Activated T-cell treated with anti-CD3 and anti-CD28 coated beads, Interleukin-2, amount 50 U/mL, for 72 hours (primary cell): ENCODE measurements around the gene TMEM131L. TPM values are rescaled to one million over a fixed set of nuclear protein-coding genes. Genes with fewer than 3 reads are reported as not detected.
"Not testable (repeated sequence)": the region's sequence is repeated elsewhere in the genome, so short reads cannot be mapped to it uniquely, and the experiment has no call there.

ENCODE experiments used
- ATAC-seq, 2 donors: fragments of 150-1000 bp; cut with Tn5 transposase; replicated peaks in 1 of 2; 2 replicates each; pipeline ENCODE4 v1.10.0; 2021; ENCODE audit warnings: moderate library complexity in 2 of 2, mild to moderate bottlenecking in 1 of 2
- DNase-seq, 2 donors: peaks; one replicate each; pipeline ENCODE4 v3.0.0; 2021 to 2022; ENCODE audit warnings: mixed read lengths in 1 of 2
- H3K27ac Mint-ChIP-seq: one replicate; pipeline ENCODE4 v1.8.0; 2022; ENCODE audit warnings: mild to moderate bottlenecking, moderate library complexity, mixed read lengths
- H3K27me3 Mint-ChIP-seq: one replicate; pipeline ENCODE4 v1.8.0; 2022; ENCODE audit warnings: low read depth, mixed read lengths
- H3K36me3 Mint-ChIP-seq, 2 donors: one replicate each; pipeline ENCODE4 v1.8.0; 2022; ENCODE audit warnings: mixed read lengths in 2 of 2, mild to moderate bottlenecking in 1 of 2; ENCODE audit not compliant: insufficient read depth in 2 of 2
- H3K4me1 Mint-ChIP-seq: one replicate; pipeline ENCODE4 v1.8.0; 2022; ENCODE audit warnings: low read depth, mixed read lengths
- H3K4me3 Mint-ChIP-seq, 2 donors: one replicate each; pipeline ENCODE4 v1.8.0; 2022; ENCODE audit warnings: mild to moderate bottlenecking in 2 of 2, mixed read lengths in 2 of 2, moderate library complexity in 2 of 2
- H3K9me3 Mint-ChIP-seq, 2 donors: one replicate each; pipeline ENCODE4 v1.8.0; 2022; ENCODE audit warnings: mixed read lengths in 2 of 2
- total RNA-seq, 2 donors: library from RNA; stranded (reverse); gene quantifications; one replicate each; pipeline ENCODE4 v1.2.3, GENCODE V29; 2022

TMEM131L gene
- total RNA-seq, 2 donors from 2014 or later, result 32.7 to 44.4 TPM

DNA sequence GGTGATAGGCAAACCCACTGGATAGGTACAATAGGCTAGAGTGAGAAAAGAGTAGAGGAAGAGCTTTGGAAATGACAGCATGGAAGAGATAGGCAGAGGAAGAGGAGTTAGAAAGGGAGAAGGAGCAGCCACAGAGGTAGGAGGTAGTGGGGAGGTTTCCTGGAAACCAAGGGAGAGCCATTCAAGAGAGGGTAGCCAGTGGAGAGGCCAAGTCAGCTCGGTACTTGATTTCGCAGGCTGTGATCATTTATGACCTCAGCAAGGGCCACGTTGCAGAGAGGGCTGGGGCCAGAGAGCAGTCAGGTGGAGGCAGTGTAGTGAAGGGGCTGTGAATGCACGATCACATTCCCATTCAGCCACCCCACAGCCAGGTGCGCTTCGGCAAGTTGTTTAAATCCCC lies 76.0 kb downstream of the TMEM131L start:
- DNase-seq, result no peak
- Mint-ChIP-seq H3K9me3 (no peaks in the 10 kb centered on the region), H3K4me1 (peaks cover 60% of the 10 kb centered on the region), H3K4me3 (peak overlapping the region; percentile 52 to 61), H3K27me3 (no peaks in the 10 kb centered on the region), H3K27ac (no peak overlapping the region), H3K36me3 (peaks cover 1 to 12% of the 10 kb centered on the region in 2 donors)
- ATAC-seq, result peak; percentile 22

DNA sequence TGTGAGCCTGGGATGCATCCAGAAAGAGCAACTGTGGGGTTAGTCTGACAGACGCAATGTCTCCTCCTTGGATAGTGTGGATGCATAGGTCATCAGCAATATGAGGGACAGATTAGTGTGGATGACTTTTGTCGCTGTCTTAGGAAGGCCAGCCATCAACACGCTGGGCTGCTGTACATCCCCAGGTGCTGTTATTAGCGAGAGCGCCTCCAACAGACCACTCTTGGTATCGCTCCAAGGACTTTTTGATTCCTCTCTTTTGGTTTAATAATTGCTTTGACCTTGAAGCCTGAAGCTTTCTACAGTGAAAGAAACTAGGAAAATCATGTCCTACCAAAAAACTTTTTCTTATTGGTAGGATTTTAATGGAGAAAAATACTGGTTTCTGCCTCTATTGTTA lies 76.7 kb downstream of the TMEM131L start:
- H3K36me3 Mint-ChIP-seq, result peaks cover 1 to 11% of the 10 kb centered on the region in 2 donors
- ATAC-seq, result no peak
- no peak overlapping the region for H3K4me3 Mint-ChIP-seq
- peaks cover 61% of the 10 kb centered on the region for H3K4me1 Mint-ChIP-seq
- H3K27ac Mint-ChIP-seq, result no peak overlapping the region
- no peaks in the 10 kb centered on the region for H3K9me3 Mint-ChIP-seq
- no peak for DNase-seq
- H3K27me3 Mint-ChIP-seq, result no peaks in the 10 kb centered on the region

DNA sequence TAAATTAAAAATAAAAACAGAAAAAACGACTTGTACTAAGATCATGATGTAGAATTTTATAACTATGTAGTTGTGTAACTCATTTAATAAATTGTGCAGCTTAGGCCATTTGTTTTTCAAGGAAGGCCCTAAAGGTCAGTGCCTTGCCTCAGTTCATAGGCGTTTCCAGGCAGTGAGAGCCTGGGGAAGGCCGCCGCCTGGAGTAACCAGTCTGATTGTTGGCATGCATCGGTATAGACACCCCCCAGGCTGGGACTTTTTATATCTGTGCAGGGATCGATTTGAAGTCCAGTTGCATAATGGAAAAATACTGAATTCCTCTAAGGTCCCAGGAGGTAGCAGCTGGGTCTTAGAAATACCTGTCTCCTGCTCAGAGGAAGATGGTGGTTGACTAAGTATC lies 77.2 kb downstream of the TMEM131L start:
- H3K36me3 Mint-ChIP-seq, result peaks cover 1 to 11% of the 10 kb centered on the region in 2 donors
- H3K4me3 Mint-ChIP-seq, result no peak overlapping the region
- H3K4me1 Mint-ChIP-seq, result peaks cover 60% of the 10 kb centered on the region
- H3K9me3 Mint-ChIP-seq, result no peaks in the 10 kb centered on the region
- no peaks in the 10 kb centered on the region for H3K27me3 Mint-ChIP-seq
- no peak overlapping the region for H3K27ac Mint-ChIP-seq
- DNase-seq (no peak), ATAC-seq (no peak)

DNA sequence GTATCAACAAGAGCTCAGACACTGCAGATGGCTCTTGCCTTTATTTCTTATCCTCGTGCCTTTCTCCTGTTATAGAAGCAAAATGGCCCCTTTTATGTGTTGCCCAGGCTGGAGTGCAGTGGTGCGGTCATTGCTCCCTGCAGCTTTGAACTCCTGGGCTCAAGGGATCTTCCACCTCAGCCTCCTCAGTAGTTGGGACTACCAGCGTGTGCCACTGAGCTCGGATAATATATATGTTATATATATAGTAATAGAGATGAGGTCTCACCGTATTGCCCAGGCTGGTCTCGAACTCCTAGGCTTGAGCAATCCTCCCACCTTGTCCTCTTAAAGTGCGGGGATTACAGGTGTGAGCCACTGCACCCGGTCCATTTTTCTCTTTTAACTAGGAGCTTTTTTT lies 79.7 kb downstream of the TMEM131L start:
- peaks cover 4 to 14% of the 10 kb centered on the region in 2 donors for H3K36me3 Mint-ChIP-seq
- H3K27ac Mint-ChIP-seq, result no peak overlapping the region
- H3K4me3 Mint-ChIP-seq, result no peak overlapping the region
- H3K9me3 Mint-ChIP-seq, result no peaks in the 10 kb centered on the region
- DNase-seq (no peak), ATAC-seq (no peak)
- no peaks in the 10 kb centered on the region for H3K27me3 Mint-ChIP-seq
- peaks cover 55% of the 10 kb centered on the region for H3K4me1 Mint-ChIP-seq

DNA sequence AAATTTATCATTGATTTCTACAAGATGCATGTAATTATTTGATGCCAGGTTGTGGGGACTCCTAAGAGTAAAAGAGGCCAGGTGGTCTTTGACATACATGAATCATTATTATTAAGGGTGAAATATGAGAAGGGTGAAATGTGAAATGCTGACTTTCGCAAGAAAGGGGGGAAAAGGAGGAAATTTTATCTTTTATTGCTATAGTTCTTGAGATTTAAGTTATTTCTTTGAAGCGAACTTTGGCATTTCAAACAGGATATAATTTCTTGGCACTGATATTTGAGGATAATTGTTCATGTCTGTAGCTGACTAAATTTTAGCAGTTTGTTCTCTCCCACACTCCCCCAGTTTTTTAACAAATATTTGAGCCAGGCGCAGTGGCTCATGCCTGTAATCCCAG lies 80.1 kb downstream of the TMEM131L start:
- H3K4me1 Mint-ChIP-seq, result peaks cover 53% of the 10 kb centered on the region
- no peak overlapping the region for H3K4me3 Mint-ChIP-seq
- no peak overlapping the region for H3K27ac Mint-ChIP-seq
- H3K27me3 Mint-ChIP-seq, result no peaks in the 10 kb centered on the region
- H3K36me3 Mint-ChIP-seq, result peaks cover 4 to 16% of the 10 kb centered on the region in 2 donors
- DNase-seq (no peak), ATAC-seq (no peak)
- H3K9me3 Mint-ChIP-seq, result no peaks in the 10 kb centered on the region

DNA sequence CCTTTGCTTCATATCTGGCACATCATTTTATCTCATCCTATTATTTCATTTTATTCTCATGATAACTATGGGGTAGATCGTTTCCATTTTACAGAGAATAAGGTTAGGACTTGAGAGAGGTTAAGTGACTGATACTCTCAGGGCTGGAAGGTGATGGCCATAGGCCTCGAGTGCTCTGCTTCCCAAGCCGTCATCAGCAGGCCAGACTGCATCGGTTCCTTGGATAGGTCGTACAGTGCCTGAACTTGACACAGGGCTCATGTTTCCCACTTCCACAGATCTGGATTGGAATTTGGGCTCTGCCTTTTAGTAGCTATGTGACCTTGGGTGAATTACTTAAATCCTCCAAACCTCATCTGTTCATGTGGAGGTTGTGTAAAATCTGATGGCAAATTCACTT lies 81.4 kb downstream of the TMEM131L start:
- peak overlapping the region; percentile 67 for H3K27ac Mint-ChIP-seq
- no peaks in the 10 kb centered on the region for H3K9me3 Mint-ChIP-seq
- peaks cover 3 to 11% of the 10 kb centered on the region in 2 donors for H3K36me3 Mint-ChIP-seq
- H3K4me3 Mint-ChIP-seq, result no peak overlapping the region
- ATAC-seq, result no peak
- H3K27me3 Mint-ChIP-seq, result no peaks in the 10 kb centered on the region
- peaks cover 41% of the 10 kb centered on the region for H3K4me1 Mint-ChIP-seq
- DNase-seq, result no peak

DNA sequence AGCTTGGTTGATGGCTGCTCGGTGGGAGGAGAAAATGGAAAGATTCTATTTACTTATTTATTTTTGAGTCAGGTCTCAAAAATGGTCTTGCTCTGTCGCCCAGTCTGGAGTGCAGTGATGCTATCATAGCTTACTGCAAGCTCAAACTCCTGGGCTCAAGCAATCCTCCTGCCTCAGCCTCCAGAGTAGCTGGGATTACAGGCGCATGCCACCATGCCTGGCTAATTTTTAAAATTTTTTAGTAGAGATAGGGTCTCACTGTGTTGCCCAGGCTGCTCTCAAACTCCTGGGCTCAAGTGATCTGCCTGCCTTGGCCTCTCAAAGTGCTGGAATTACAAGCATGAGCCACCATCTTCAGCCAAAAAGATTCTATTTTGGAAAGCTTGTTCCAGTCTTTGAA lies 82.7 kb downstream of the TMEM131L start:
- not testable (repeated sequence) for ATAC-seq, H3K27me3 Mint-ChIP-seq, H3K36me3 Mint-ChIP-seq, H3K9me3 Mint-ChIP-seq, DNase-seq
- Mint-ChIP-seq H3K27ac (peak overlapping the region; percentile 64), H3K4me3 (peak overlapping the region in 1 of 2 donors; percentile 17), H3K4me1 (peaks cover 49% of the 10 kb centered on the region)

DNA sequence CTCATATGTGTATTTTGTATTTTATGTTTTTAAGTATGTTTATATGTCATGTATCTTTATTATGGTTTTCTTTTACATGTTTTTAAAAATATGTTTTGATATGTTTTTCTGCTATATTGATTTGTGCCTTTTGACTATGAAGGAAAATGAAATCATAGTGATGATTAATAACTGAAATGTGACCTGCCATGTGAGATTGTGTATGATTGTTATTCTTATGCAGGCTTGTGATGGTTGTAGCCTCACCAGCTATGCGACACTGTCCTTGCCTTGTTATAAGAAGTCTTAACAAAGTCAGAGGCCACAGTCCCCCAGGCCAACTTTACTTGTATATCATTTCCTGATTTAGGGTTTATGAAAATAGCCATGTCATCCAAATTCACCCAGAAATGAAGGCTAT lies 83.2 kb downstream of the TMEM131L start:
- DNase-seq, result peak in 1 of 2 donors; percentile 28
- Mint-ChIP-seq H3K36me3 (peaks cover 3 to 9% of the 10 kb centered on the region in 2 donors), H3K4me3 (peak overlapping the region in 1 of 2 donors; percentile 7), H3K4me1 (peaks cover 49% of the 10 kb centered on the region), H3K9me3 (no peaks in the 10 kb centered on the region), H3K27ac (peak overlapping the region; percentile 64), H3K27me3 (no peaks in the 10 kb centered on the region)
- ATAC-seq, result peak; percentile 93 to 97

DNA sequence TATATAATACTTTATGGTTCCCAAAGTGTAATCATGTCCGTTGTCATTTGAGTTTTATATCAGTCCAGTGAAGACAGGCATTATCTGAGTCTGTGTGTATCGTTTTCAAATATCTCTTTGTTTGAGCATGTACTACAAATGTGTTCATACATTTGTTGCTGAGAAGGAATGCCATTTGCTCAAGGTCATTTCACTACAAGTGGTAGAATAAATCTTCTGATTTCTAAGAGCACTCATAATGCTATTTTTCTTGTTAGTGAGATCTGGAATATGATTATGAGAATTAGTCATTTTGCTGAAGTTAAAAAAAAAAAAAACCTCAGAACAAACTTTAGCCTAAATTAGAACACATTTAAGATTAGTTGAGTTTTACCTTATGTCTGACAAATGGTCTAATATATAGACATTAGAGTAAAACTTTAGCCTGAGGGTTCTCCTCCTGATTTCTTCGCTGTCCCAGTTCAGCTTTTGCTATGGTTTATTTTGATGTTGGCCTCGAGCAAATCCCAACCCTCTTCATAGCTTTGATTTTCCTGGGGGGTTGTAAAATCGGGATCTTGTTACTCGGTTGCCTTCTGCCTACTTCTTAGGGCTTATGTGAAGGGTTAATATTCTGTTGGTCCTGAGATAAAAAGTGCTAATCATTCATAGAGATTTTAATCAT lies 87.1 kb downstream of the TMEM131L start:
- H3K4me3 Mint-ChIP-seq, result no peak overlapping the region
- peaks cover 3 to 20% of the 10 kb centered on the region in 2 donors for H3K36me3 Mint-ChIP-seq
- H3K4me1 Mint-ChIP-seq, result peaks cover 45% of the 10 kb centered on the region
- no peaks in the 10 kb centered on the region for H3K9me3 Mint-ChIP-seq
- no peaks in the 10 kb centered on the region for H3K27me3 Mint-ChIP-seq
- DNase-seq (no peak), ATAC-seq (peak in 1 of 2 donors; percentile 28)
- H3K27ac Mint-ChIP-seq, result peak overlapping the region; percentile 25

DNA sequence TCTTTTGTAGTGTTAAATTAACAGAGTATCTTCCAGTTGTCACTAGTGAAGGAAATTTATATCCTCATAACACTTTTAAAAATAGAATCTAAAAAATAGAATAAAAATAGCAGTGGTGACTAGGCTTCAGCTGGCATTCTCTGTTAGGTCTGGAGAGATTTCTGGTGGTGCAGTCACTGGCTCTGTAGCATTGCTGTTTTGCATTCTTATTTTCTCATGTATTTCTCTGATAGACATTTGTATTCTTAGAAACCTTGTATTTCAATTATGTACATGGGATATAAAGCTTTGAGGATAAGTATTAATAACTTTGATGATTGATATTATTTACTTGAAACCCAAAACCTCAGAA lies 87.6 kb downstream of the TMEM131L start:
- no peak for ATAC-seq
- H3K36me3 Mint-ChIP-seq, result peaks cover 3 to 22% of the 10 kb centered on the region in 2 donors
- H3K4me3 Mint-ChIP-seq, result no peak overlapping the region
- peaks cover 40% of the 10 kb centered on the region for H3K4me1 Mint-ChIP-seq
- DNase-seq, result no peak
- no peaks in the 10 kb centered on the region for H3K9me3 Mint-ChIP-seq
- no peaks in the 10 kb centered on the region for H3K27me3 Mint-ChIP-seq
- H3K27ac Mint-ChIP-seq, result no peak overlapping the region

DNA sequence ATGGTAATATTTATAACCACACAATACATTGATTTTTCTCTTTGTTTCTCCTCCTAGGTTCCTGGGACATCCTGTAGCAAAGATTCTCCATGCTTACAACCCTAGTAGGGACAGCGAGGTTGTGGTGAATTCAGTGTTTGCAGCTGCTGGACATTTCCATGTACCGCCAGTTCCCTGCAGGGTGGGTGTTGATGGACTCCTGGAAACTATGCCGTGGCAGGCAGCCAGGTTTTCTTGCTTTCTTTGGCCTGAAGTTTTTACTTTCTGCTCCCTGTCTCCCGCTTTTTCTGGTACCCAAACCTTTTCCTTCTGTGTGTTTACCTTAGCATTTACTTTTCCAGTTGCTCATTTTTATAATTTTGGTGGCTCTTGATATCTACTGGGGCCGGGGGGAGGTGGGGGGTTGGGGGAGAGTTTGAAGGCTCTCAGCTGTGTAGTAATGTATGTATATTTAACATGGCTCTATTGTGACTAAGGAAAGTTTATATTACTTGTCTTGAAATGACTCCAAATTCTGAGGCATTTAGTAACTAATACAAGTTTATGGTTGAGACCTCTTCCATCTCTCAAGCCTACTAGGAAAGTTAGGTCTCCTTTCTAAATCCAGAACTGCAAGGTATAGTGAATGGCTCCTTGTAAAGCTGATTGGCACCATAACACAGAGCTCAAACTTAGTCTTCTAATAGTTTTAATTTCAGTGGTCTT lies 89.7 kb downstream of the TMEM131L start:
- H3K4me1 Mint-ChIP-seq, result peaks cover 36% of the 10 kb centered on the region
- no peak overlapping the region for H3K4me3 Mint-ChIP-seq
- DNase-seq (no peak), ATAC-seq (no peak)
- peak overlapping the region; percentile 69 for H3K27ac Mint-ChIP-seq
- H3K9me3 Mint-ChIP-seq, result peaks cover 4 to 10% of the 10 kb centered on the region in 2 donors
- peaks cover 10 to 34% of the 10 kb centered on the region in 2 donors for H3K36me3 Mint-ChIP-seq
- H3K27me3 Mint-ChIP-seq, result no peaks in the 10 kb centered on the region

DNA sequence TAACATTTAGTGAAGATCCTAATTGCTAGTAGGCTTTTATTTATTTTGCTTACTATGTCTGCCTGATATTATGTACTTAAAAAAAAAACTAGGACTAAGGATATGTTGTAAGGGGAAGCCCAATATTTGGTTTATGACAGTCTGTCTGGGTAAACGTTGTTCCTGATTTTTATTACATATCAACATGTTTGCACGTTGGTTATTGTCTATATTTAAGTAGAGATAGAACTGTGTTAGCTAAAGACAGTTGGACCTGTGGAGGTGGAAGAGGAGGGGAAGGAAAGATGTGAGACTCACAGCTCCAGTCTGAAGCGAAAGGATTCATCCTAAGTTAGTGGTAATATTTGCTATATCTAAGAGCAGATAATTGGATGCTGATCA lies 90.3 kb downstream of the TMEM131L start:
- H3K27ac Mint-ChIP-seq, result peak overlapping the region; percentile 69
- H3K4me1 Mint-ChIP-seq, result peaks cover 39% of the 10 kb centered on the region
- no peak for DNase-seq
- peaks cover 6 to 13% of the 10 kb centered on the region in 2 donors for H3K9me3 Mint-ChIP-seq
- peaks cover 12 to 36% of the 10 kb centered on the region in 2 donors for H3K36me3 Mint-ChIP-seq
- no peaks in the 10 kb centered on the region for H3K27me3 Mint-ChIP-seq
- no peak overlapping the region for H3K4me3 Mint-ChIP-seq
- no peak for ATAC-seq

DNA sequence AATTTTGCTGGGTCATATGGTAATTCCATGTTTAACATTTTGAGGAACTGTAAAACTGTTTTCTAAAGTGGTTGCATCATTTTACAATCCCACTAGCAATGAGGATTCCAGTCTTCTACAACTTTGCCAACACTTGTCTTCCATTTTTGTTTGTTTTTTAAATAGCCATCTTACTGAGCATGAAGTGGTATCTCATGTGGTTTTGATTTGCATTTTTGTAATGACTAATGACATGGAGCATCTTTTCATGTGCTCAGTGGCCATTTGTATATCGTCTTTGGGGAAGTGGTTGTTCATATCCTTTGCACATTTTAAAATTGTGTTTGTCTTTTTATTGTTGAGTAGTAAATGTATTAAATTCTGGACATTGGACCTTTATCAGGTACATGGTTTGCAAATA lies 94.7 kb downstream of the TMEM131L start:
- Mint-ChIP-seq H3K36me3 (peaks cover 18 to 57% of the 10 kb centered on the region in 2 donors), H3K27ac (peak overlapping the region; percentile 6), H3K4me3 (no peak overlapping the region), H3K9me3 (peaks cover 8 to 13% of the 10 kb centered on the region in 2 donors), H3K27me3 (no peaks in the 10 kb centered on the region), H3K4me1 (peaks cover 45% of the 10 kb centered on the region)
- ATAC-seq (peak in 1 of 2 donors; percentile 55), DNase-seq (no peak)
